Stimulated activated CD8-positive, alpha-beta memory T cell treated with anti-CD3 and anti-CD28 coated beads, Interleukin-4, amount 100 ng/mL, for 24 hours (primary cell): ENCODE measurements around the gene ARHGAP5.
"Not testable (repeated sequence)": the region's sequence is repeated elsewhere in the genome, so short reads cannot be mapped to it uniquely, and the experiment has no call there.

Source experiments
- DNase-seq: peaks from one replicate; pipeline ENCODE4 v3.0.0-alpha.2; 2020; ENCODE audit warnings: low read depth

Gene ARHGAP5

DNA sequence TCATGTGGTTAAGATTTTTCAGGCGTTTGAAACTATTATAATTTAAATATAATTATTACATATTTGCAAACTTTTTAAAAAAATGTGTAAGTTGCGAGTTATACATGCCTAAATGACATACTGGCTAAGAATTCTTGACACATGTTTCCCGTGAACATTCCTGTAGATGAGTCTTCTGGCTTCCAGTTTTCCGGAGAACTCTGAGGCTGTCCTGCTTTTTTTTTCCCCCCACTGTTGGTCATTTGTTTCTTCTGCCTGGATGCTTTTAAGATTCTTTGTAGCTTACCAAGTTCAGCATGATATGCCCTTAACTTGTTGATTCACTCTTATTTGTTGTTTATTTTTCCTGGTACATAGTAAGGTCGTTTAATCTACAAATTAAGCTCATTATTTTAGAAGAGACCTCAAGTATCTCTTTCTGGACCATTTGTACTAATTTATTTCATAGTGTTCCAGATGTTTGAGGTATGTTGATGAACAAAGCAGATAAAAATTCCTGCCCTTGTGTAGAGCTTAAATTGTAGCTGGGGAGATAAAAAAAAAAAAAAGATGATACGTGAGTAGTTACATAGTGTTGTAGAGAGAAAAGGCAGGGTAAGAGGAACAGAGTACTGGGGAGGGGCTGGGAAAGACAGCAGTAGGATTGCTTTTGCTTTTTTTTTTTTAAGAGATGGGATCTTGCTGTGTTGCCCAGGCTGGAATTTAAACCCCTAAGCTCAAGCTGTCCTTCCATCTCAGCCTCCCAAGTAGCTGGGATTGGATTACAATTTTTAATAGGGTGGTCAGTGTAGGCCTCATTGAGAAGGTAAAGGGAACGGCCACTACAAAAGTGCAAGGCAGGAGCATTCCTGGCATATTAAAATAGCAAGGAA lies 32.8 kb downstream of the ARHGAP5 start:
- no peak for DNase-seq

DNA sequence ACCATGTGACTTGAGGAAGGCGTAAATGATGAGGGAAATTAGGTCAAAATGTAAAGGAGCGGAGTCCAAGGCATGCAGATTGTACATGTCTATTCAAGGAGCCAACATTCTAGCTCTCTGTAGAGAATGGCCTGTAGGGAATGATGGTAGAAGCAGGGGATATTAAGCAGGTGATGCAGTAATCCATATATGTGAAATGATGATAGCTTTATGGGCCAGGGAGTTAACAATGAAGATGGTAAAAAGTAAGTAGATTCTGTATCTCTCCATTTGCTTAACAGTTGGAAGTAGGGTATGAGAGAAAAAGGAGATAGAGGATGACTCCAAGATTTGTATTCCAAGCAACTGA lies 33.4 kb downstream of the ARHGAP5 start:
- DNase-seq, result no peak

DNA sequence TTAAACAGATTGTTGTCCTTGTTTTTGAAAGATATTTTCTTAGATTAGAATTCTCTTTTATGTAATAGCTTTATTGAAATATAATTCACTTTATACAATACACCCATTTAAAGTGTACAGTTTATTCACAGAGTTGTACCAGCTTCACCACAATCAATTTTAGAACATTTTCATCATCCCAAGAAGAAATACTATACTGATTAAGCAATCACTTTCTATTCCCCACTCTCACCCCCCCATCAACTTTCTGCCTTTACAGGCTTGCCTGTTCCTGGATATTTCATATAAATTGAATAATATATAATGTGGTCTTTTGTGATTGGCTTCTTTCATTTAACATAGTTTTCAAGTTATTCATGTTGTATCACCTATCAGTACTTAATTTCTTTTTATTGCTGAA lies 44.4 kb downstream of the ARHGAP5 start:
- no peak for DNase-seq

DNA sequence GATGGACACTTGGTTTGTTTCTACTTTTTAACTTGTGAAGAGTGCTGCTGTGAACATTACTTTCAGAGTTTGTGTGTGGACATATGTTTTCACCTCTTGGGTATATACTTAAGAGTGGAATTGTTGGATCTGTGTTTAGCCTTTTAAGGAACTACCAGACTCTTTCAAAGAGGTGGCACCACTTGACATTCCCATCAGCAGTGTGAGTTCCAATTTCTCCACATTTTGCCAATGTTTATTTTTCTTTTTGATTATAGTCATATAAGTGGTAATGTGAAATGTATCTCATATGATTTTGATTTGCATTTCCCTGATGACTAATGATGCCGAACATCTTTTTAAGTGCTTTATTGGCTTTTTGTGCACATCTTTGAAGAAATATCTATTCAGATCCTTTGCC lies 44.8 kb downstream of the ARHGAP5 start:
- DNase-seq, result no peak

DNA sequence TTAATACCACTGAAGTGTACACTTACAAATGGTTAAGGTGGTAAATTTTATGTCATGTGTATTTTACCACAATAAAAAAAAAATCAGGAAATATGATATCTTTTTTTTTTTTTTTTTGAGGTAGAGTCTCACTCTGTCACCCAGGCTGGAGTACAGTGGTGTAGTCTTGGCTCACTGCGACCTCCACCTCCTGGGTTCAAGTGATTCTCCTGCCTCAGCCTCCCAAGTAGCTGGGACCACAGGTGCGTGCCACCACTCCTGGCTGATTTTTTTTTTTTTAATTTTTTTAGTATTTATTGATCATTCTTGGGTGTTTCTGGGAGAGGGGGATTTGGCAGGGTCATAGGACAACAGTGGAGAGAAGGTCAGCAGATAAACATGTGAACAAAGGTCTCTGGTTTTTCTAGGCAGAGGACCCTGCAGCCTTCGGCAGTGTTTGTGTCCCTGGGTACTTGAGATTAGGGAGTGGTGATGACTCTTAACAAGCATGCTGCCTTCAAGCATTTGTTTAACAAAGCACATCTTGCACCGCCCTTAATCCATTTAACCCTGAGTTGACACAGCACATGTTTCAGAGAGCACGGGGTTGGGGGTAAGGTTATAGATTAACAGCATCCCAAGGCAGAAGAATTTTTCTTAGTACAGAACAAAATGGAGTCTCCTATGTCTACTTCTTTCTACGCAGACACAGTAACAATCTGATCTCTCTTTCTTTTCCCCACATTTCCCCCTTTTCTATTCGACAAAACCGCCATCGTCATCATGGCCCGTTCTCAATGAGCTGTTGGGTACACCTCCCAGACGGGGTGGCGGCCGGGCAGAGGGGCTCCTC lies 50.0 kb downstream of the ARHGAP5 start:
- DNase-seq, result not testable (repeated sequence)

DNA sequence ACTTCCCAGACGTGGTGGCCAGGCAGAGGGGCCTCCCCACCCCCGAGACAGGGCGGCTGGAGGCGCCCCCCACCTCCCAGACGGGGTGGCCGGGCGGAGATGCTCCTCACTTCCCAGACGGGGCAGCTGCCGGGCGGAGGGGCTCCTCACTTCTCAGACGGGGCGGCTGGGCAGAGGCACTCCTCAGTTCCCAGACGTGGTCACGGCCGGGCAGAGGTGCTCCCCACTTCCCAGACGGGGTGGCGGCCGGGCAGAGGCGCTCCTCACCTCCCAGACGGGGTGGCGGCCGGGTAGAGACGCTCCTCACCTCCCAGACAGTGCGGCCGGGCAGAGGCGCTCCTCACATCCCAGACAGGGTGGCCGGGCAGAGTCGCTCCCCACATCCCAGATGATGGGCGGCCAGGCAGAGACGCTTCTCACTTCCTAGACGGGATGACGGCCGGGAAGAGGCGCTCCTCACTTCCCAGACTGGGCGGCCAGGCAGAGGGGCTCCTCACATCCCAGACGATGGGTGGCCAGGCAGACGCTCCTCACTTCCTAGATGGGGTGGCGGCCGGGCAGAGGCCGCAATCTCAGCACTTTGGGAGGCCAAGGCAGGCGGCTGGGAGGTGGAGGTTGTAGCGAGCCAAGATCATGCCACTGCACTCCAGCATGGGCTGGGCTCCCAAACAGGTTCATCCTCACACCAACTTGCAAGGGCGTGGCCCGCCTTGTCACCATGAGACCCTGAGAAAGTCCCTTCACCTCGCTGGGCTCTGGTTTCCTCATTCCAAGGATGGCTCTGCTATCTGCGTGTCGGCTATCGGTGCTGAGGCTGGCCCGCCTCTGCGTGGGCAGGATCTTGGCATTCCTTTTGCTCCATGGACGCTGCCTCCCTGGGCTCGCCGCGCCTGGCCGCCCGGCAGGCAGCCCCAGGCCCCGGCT lies 50.9 kb downstream of the ARHGAP5 start:
- DNase-seq, result not testable (repeated sequence)

DNA sequence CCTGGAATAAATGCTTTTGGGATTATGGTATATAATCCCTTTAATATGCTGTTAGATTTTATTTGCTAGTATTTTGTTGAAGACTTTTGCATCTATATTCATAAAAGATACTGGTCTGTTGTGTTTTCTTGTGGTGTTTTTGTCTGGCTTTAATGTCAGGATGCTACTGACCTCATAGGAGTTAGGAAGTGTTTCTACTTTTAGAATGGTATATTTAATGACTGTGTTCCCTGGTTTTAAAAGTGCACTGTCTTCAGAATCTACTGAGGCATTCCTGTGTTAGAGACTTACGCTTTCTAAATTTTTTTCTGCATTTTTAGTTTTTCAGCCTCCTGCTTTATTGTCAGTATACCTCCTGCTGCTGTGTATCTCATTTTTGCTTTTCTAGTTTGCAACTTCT lies 51.6 kb downstream of the ARHGAP5 start:
- no peak for DNase-seq

DNA sequence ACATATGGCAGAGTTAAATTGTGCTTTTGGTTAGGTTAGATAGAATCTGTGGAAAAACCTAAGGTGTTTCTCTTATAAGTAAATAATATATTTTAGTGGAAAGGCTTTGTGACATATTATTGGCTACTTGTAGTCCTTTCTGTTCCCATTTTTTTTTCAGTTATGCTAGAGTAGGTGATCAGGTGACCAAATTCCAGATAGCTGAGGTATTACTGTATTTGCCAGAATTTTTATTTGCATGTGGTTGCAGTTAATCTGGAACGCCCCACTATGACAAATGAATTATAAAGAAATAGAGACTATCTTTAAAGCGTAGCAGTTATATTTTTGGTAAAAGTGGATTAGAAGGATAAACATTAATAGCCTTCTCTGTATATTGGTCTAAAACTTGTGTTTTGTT lies 52.0 kb downstream of the ARHGAP5 start:
- no peak for DNase-seq

DNA sequence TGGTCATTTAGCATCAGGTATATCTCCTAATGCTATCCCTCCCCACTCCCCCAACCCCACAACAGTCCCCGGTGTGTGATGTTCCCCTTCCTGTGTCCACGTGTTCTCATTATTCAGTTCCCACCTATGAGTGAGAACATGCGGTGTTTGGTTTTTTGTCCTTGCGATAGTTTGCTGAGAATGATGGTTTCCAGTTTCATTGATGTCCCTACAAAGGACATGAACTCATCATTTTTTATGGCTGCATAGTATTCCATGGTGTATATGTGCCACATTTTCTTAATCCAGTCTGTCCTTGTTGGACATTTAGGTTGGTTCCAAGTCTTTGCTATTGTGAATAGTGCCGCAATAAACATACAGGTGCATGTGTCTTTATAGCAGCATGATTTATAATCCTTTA lies 54.6 kb downstream of the ARHGAP5 start:
- not testable (repeated sequence) for DNase-seq

DNA sequence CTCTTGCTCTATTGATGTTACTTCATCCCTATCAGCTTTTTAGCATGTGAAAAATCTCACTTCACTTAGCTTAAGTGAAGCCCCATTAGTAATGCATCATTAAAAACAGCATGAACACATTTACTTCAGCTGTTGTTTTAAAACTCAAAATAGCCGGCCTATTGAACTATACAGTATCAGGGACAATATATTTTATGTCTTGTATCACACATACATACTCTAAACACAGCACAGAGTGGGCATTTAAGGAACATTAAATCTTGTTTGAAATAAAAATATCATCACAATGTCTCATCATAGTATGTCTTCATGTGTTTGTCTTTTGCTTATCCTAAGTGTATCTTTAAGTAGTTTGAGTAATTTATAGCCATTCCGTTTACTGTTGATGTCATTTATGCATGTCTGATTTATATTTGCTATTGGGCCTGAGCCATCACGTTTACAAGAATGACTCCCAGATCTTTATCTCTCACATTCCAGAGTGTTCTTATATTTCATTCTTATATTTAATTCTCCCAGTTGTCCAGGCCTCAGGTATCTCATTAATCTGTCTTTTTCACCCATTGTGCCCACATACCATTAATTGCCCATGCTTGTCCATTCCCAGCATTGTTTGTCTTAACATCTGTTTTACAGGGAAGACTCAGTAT lies 57.5 kb downstream of the ARHGAP5 start:
- DNase-seq, result no peak

DNA sequence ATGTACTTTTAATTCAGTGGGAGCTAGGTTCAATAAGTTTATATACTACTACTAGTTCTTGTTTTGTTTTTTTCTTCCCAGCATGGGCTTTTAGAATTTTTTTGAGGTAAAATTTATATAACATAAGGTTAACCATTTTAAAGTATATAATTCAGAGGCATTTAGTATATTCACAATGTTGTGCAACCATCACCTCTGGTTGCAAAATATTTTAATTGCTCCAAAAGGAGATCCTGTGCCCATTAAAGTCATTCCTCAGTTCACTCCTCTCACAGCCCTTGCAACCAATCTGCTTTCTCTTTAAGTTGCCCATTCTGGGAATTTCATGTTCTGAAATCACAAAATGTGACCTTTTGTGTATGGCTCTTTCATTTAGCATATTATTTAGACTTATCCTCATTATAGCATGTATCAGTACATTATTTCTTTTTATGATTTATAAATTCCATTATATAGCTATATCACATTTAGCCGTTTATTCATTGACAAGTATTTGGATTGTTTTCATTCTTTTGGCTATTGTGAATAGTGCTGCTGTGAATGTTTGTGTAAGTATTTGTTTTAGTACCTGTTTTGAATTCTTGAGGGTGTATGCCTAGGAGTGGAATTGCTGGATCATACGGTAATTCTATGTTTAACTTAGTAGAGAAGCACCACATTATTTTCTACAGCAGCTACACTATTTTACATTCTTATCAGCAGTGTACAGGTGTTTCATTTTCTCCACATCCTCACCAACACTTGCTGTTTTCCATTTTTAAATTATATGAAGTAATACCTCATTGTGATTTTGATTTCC lies 59.1 kb downstream of the ARHGAP5 start:
- no peak for DNase-seq

DNA sequence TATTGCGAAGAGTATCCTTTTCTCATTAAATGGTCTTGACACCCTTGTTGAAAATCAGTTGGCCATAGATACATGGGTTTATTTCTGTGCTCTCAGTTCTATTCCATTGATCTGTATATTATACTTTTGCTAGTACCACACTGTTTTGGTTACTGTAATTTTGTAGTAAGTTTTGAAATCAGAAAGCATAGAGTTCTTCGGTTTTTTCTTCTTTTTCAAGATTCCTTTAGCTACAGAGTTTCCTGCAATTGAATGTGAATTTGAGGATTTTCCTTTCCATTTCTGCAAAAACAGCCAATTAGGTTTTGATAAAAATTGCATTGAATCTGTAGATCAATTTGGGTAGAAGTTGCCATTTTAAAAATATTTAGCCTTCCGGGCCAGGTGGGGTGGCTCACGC lies 60.2 kb downstream of the ARHGAP5 start:
- no peak for DNase-seq

DNA sequence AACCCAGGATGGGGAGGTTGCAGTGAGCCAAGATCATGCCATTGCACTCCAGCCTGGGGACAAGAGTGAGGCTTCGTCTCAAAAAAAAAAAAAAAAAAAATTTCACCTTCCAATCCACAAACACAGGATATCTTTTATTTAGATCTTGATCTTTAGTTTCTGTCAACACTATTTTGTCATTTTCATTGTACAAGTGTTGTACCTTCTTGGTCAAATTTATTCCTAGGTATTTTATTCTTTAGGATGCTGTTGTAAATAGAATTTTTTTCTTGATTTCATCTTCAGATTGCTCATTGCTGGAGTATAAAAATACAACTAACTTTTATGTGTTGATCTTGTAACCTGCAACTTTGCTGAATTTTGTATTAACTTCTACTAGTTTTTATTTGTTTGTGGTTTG lies 60.8 kb downstream of the ARHGAP5 start:
- DNase-seq, result no peak

DNA sequence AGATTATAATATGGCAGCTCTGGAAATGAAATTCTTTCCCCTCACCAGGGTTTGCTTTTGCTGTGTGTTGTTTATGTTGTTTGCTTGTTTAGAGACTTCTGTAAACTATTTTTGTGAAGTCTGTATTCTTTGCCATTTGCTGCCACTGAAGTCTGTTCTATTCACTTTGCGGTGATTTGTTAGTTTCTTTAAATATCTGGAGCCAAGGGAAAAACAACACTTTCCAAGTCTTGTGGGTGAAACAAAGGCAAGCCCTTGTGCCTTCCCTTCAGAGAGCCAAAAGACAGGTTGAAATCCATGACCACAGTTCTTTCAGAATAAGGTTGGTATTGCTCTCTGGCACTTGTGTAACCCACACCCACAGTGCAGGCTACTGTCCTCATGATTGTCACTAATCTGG lies 65.2 kb downstream of the ARHGAP5 start:
- no peak for DNase-seq

DNA sequence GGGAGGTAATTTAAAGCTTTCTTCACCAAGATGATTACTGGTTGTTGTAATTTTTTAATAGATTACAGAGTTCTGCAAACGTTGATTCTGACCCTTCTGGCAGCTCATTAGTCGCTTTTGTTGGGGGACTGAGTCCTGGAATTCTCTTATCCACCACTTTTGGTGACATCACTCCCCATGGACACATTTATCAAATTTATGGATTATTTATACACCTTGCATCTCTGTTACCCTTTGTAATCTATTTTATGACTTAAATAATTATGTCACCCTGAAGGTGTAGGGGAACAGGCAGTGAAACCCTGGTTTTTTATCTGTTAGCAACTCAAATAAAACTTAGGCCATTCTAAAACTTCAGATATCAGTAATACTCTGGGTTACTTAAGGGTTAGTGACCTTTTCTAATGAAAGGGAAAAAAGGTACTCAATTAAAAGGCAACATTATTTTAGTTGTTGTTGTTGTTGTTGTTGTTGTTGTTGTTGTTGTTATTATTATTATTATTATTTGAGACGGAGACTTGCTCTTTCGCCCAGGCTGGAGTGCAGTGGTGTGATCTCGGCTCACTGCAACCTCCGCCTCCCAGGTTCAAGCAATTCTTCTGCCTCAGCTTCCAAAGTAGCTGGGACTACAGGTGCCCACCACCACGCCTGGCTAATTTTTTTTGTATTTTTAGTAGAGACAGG lies 65.8 kb downstream of the ARHGAP5 start:
- no peak for DNase-seq

DNA sequence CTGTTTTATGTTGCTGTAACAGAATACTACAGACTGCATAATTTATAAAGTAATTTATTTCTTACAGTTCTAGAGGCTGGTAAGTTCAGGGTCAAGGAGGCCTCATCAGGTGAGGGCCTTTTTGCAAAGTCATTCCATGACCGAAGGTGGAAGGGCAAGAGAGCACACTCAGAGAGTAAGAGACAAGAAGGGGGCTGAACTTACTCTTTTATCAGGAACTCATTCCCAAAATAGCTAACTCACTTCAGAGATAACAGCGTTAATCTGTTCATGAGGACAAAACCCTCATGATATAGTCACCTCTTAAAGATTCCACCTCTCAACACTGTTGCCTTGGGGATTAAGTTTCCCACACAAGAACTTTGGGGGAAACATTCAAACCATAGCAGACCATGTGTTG lies 73.3 kb downstream of the ARHGAP5 start:
- DNase-seq, result no peak

DNA sequence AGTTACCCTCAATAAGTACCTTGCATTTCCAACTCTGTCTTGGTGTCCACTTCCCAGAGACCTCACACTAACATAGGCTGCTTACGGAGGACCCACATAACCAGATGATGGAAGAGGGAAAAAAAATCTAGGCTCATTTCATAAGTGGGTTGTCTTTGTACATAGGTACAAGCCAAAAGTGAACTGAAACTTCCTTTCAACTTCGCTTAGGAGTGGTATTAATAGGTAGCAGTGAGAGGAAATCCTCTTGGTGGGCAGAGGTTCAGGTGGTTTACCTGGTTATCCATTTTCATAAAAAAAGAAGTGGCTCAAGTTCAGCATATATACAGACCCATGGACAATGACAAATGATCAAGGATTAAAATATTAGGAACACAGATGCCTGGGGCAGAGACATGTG lies 88.9 kb downstream of the ARHGAP5 start:
- no peak for DNase-seq

DNA sequence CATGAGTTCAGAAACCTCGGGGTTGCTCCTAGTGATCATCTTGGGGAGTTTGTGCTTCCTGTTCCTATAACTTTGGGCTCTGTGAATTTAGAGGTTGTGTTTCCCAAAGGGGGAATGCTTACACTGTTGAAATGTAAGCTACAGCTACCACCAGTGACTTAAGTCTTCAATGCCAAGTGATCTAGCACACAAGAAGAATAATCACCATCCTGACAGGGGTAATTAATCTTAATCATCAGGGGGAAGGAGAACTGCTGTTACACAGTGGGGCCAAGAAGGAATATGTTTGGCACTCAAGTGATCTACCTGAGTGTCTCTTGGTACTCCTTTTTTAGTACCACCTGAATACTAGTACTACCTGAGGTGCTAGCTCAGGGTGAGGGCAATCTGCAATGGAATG lies 89.8 kb downstream of the ARHGAP5 start:
- no peak for DNase-seq

DNA sequence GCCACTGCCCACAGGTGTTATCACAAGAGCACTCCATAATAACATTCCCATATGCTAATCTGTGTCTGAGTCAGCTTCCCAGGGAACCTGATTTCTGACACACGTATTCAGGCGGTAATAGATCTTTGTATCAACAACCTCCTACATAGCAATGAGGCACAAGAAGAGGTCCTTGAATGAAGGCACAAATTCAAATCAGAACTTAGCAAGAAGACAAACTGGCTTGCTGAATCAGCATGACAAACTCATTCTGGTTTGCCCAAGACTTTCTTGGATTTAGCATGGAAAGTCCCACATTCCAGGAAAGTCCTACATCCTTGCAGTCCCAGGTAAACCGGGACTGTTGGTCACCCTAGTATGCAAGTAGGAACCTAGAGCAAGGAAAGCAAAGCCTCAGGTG lies 90.8 kb downstream of the ARHGAP5 start:
- no peak for DNase-seq

DNA sequence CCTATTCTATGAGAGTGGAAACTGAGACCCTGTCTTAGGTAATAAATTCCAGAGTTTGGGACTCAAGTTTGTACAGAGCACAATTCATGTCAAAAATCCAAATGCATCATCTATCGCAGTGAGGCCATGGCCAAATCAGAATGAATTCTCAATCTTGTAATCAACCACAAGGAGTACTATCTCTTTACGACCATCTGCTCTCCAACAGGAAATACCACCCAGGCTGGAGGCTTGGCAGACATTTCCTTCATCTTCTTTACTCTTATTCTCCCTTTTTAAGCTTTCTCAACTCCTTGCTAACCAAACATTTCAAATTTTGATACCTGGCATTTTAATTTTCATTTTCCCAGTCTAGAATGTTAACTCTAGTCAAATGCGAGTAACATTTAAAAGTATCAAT lies 92.1 kb downstream of the ARHGAP5 start:
- DNase-seq, result no peak
